WI38 (cell line): Measurements from ENCODE around the gene CALHM6.
A peak's percentile ranks its signal among the peaks of the same experiment; 100 is the strongest.

Source experiments
- H3K4me3 ChIP-seq: 2 replicates; pipeline ENCODE4 v1.5.1; 2011; ENCODE audit warnings: low read depth, mild to moderate bottlenecking, control low read depth, low read length
- CTCF ChIP-seq: IDR thresholded peaks from 2 replicates; pipeline ENCODE4 v1.5.1; 2012; ENCODE audit warnings: low read depth, mild to moderate bottlenecking, control low read depth, low read length

Gene CALHM6

DNA sequence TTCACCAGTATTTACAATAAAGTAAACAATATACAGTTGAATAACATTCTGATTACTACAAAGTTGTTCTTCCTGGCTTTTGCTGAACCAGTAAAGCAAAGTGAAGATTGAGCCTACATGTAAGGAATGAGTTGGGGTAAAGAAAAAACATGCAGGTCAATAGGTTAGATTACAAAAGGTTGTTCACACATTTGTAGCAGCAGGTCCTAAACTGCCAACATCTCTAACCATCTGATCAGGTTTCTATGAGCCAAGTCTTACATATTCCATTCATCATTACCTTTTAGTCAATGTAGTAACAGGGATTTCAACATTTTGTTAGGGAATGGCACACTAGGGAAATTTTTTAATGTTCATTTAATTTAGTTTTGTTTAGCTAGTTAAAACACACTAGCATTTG, 9.3 kb upstream of the CALHM6 start:
- no peak overlapping the region for H3K4me3 ChIP-seq
- no peak for TF ChIP-seq CTCF

DNA sequence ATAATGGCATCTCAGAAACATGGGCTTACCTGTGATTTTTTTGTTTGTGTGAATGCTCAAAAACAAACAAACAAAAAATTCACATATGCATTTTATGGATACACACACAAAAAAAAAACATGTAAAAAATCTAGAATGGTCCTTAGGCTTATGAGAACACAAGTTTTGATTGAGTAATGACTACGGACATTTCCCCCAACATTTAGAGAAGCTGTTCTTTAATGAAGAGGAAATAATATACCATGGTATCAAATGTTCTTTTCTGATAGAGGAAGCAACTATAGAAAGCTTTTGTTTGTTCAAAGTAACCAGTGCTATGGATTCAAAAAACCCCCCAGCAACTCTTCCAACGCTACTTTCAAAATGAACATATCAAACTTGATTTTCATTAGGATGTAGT, 8.6 kb upstream of the CALHM6 start:
- TF ChIP-seq CTCF: no peak

GRCh38 chr6:116456106-116456505, 5.1 kb upstream of the CALHM6 start:
- no peak overlapping the region for H3K4me3 ChIP-seq
- no peak for TF ChIP-seq CTCF

More for the DNA sequence above, 8.6 kb upstream of the CALHM6 start:
- H3K4me3 ChIP-seq: no peak overlapping the region

GRCh38 chr6:116456927-116457326, 4.2 kb upstream of the CALHM6 start:
- no peak overlapping the region for H3K4me3 ChIP-seq
- no peak for TF ChIP-seq CTCF

GRCh38 chr6:116458264-116458663, 2.9 kb upstream of the CALHM6 start:
- H3K4me3 ChIP-seq: no peak overlapping the region
- no peak for TF ChIP-seq CTCF

- TF ChIP-seq CTCF: no peak
- H3K4me3 ChIP-seq: no peak overlapping the region
Observed at GRCh38 chr6:116459927-116460326, 1.2 kb upstream of the CALHM6 start.

- peak overlapping the region; percentile 48 for H3K4me3 ChIP-seq
- no peak for TF ChIP-seq CTCF
Observed at GRCh38 chr6:116461932-116462885, 1.0 kb downstream of the CALHM6 start.
